ENCODE measurements around the gene RTN4RL2. TPM values are rescaled to one million over a fixed set of nuclear protein-coding genes. Genes with fewer than 3 reads are reported as not detected.
"Not testable (repeated sequence)": the region's sequence is repeated elsewhere in the genome, so short reads cannot be mapped to it uniquely, and the experiment has no call there.

Gene RTN4RL2
- total RNA-seq, 2 experiments from 2014 or later = 0.35 to 0.50 TPM

DNA sequence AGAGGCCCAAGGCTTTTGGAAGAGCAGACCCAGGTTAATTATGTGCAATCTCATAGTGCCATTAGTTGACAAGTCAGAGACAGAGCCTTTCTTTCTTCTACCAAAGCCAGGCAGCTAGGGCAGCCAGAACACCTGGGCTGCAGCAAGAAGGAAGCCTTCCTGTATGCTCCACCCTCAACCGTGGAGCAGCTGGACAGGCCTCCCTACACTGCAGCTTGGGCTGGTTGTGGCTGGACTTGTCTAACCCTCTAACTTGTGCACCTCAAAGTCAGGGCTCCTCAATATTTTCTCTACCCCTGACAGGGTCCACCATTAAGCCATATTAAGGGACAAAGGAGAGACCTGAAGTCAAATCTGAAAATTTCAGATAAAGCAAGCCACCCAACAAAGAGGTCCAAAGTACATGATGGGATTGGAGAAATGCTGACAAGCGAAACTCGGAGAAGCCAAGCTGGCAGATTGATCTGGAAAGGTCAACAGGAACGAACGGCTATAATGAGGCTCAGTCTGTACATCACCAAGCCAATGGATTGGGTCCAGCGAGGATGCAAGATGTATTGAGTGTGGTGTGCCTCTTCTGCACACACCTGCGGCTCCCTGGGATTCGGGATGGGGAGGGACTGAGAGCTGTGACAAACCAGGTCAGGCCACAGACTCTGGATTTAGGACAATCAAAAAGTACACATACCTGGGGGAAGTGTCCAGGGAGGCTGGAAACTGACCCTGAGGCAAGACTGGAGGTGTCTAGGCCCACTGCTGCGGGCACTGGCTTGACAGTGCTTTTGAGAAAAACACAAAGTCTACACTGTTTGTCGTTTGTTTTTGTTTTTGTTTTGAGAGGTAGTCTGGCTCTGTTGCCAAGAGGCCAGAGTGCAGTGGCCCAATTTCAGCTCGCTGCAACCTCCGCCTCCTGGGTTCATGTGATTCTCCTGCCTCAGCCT lies 21.7 kb upstream of the RTN4RL2 start:
- DNase-seq = no peak
- Mint-ChIP-seq H3K27me3 (peaks cover 5% of the 10 kb centered on the region), H3K4me1 (no peaks in the 10 kb centered on the region), H3K27ac (no peak overlapping the region), H3K4me3 (no peak overlapping the region), H3K36me3 (ENCODE audit: low read depth) (no peaks in the 10 kb centered on the region), H3K9me3 (no peaks in the 10 kb centered on the region)
- POLR2A ChIA-PET = no interaction called here
- CTCF ChIA-PET = interaction anchor here (2.7 kb wide), 1 partner anchor 20 kb away, joined by 16 read pairs; the partner anchor contains the start of gene RTN4RL2

DNA sequence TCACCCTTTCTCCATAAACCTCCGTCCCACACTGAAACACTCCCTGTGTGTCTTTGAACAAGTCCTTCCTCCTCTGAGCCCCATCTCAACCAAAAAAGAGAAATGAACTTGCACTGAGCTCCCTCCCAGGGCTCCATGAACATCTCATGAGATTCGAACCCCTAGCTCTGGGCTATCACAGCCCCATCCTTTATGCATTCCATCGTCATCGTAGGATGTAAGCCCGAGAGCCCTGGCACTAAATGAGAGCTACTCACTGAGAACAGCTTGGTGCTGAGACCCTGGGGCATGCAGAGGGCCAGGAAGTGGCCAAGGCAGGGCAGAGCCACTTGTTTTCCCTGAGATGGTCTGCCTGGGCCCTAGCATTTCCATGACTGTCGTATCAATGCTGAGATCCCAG lies 20.5 kb upstream of the RTN4RL2 start:
- ChIA-PET POLR2A (no interaction called here), CTCF (interaction anchor here (1.0 kb wide), 1 partner anchor 12 kb away, joined by 3 read pairs; the partner anchor contains the start of gene SLC43A3)
- Mint-ChIP-seq H3K27ac (no peak overlapping the region), H3K4me1 (no peaks in the 10 kb centered on the region), H3K36me3 (ENCODE audit: low read depth) (no peaks in the 10 kb centered on the region), H3K4me3 (no peak overlapping the region), H3K9me3 (no peaks in the 10 kb centered on the region), H3K27me3 (peaks cover 6% of the 10 kb centered on the region)
- no peak for DNase-seq

DNA sequence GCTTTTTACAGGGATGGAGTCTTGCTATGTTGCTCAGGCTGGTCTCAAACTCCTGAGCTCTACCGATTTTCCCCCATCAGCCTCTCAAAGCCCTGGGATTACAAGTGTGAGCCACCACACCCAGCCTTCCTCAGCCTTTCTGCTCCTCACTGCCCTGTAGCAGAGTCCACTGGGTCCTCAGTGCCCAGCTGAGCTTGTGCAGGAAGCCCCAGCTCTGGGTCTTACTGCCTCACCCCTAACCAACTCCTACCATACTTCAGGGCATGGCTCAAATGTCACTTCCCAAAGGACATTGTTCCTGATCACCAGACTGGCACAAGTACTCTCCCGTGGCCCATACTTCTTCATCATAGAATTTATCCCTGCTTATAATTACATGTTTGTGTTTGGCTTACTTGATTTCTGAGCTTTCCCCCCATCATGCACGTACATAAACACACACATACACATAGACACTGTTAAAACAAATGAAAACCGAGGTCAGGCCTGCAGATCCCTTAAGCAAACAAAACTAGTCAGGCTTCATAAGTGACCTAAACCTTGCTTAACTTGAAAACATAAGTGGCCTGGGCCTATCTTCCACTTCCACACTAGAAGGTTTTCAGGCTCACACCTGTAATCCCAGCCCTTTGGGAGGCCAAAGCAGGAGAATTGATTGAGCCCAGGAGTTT lies 19.4 kb upstream of the RTN4RL2 start:
- POLR2A ChIA-PET = no interaction called here
- peaks cover 6% of the 10 kb centered on the region for H3K27me3 Mint-ChIP-seq

GRCh38 chr11:57444362-57445121 lies 15.8 kb upstream of the RTN4RL2 start:
- POLR2A ChIA-PET = no interaction called here
- Mint-ChIP-seq H3K4me3 (no peak overlapping the region), H3K27ac (no peak overlapping the region), H3K9me3 (no peaks in the 10 kb centered on the region), H3K27me3 (peaks cover 16% of the 10 kb centered on the region), H3K4me1 (no peaks in the 10 kb centered on the region), H3K36me3 (ENCODE audit: low read depth) (no peaks in the 10 kb centered on the region)
- CTCF ChIA-PET = interaction anchor here (2.7 kb wide), 1 partner anchor 13 kb away, joined by 20 read pairs; no protein-coding TSS in a partner anchor
- DNase-seq = no peak

More for the DNA sequence above, 19.4 kb upstream of the RTN4RL2 start:
- Mint-ChIP-seq H3K4me3 (no peak overlapping the region), H3K36me3 (ENCODE audit: low read depth) (no peaks in the 10 kb centered on the region), H3K4me1 (no peaks in the 10 kb centered on the region), H3K9me3 (no peaks in the 10 kb centered on the region), H3K27ac (no peak overlapping the region)
- CTCF ChIA-PET = interaction anchor here (2.7 kb wide), 1 partner anchor 53 kb away, joined by 11 read pairs; no protein-coding TSS in a partner anchor
- DNase-seq = no peak

- H3K4me1 Mint-ChIP-seq; H3K27ac Mint-ChIP-seq; H3K36me3 Mint-ChIP-seq (ENCODE audit: low read depth); H3K9me3 Mint-ChIP-seq; H3K4me3 Mint-ChIP-seq; DNase-seq; POLR2A ChIA-PET: not testable (repeated sequence)
- CTCF ChIA-PET = interaction anchor here (2.7 kb wide), 1 partner anchor 12 kb away, joined by 20 read pairs; no protein-coding TSS in a partner anchor
- H3K27me3 Mint-ChIP-seq = peaks cover 16% of the 10 kb centered on the region
Observed at GRCh38 chr11:57445122-57445394, 15.3 kb upstream of the RTN4RL2 start.

GRCh38 chr11:57446055-57446454 lies 14.3 kb upstream of the RTN4RL2 start:
- ChIA-PET CTCF (interaction anchor here (1.4 to 4.3 kb wide), 3 partner anchors 9 to 47 kb away, joined by 4 to 24 read pairs (median 7); no protein-coding TSS in a partner anchor), POLR2A (no interaction called here)
- no peak for DNase-seq
- no peaks in the 10 kb centered on the region for H3K36me3 Mint-ChIP-seq (ENCODE audit: low read depth)
- H3K4me3 Mint-ChIP-seq = no peak overlapping the region
- H3K27ac Mint-ChIP-seq = no peak overlapping the region
- H3K27me3 Mint-ChIP-seq = peaks cover 19% of the 10 kb centered on the region
- no peaks in the 10 kb centered on the region for H3K9me3 Mint-ChIP-seq
- H3K4me1 Mint-ChIP-seq = no peaks in the 10 kb centered on the region

DNA sequence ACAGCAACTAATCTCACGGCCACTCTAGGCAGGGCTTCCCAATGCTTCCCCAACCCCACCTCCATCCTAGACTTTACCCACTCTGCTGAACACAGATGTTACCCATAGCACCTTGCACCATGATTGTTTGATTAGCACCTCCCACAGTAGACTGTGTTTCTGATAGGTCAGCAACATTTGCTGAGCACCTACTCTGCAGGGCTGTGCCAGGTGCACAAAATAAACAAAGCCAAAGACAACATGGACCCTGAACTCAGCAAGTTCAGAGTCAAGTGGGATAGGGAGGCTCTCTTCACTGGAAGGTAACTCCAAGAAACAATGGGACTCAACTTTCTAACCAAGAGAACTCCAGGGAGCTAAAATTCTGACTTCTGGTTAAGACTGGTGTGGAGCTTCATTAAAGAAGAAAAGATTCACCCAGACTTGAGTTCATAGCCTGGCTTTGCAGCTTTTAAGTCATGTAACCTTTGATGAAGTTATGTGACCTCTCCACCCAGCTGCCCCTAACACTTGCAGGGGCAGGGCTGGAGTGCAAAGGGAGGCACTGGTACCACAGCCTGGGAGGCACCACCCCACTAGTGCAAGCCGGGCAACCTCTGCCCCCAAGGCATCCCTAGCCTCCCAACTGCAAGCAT lies 6.7 kb upstream of the RTN4RL2 start:
- POLR2A ChIA-PET = no interaction called here
- H3K9me3 Mint-ChIP-seq = no peaks in the 10 kb centered on the region
- H3K4me3 Mint-ChIP-seq = no peak overlapping the region
- CTCF ChIA-PET = interaction anchor here (1.8 to 7.7 kb wide), 2 partner anchors 40 to 74 kb away, joined by 4 to 102 read pairs; partner anchors contain the start of gene TIMM10
- peaks cover 25% of the 10 kb centered on the region for H3K27me3 Mint-ChIP-seq
- H3K27ac Mint-ChIP-seq = no peak overlapping the region
- DNase-seq = no peak
- H3K4me1 Mint-ChIP-seq = peaks cover 12% of the 10 kb centered on the region
- H3K36me3 Mint-ChIP-seq (ENCODE audit: low read depth) = no peaks in the 10 kb centered on the region

- Mint-ChIP-seq H3K27me3 (peaks cover 42% of the 10 kb centered on the region), H3K9me3 (no peaks in the 10 kb centered on the region), H3K27ac (no peak overlapping the region), H3K36me3 (ENCODE audit: low read depth) (no peaks in the 10 kb centered on the region), H3K4me3 (peak overlapping the region; percentile 34), H3K4me1 (peaks cover 32% of the 10 kb centered on the region)
- ChIA-PET POLR2A (interaction anchor here (1.2 kb wide), 1 partner anchor 29 kb away, joined by 4 read pairs; no protein-coding TSS in a partner anchor), CTCF (interaction anchor here (0.7 to 7.7 kb wide), 42 partner anchors 9 to 200 kb away, joined by 3 to 102 read pairs (median 6); partner anchors contain the start of genes P2RX3, SLC43A1, SLC43A3 and SSRP1)
- DNase-seq = peak; percentile 75
Observed at GRCh38 chr11:57456960-57457642, 3.2 kb upstream of the RTN4RL2 start.

GRCh38 chr11:57457643-57458023 lies 2.7 kb upstream of the RTN4RL2 start:
- Mint-ChIP-seq H3K27ac (no peak overlapping the region), H3K4me3 (peak overlapping the region; percentile 34), H3K9me3 (no peaks in the 10 kb centered on the region), H3K27me3 (peaks cover 46% of the 10 kb centered on the region), H3K4me1 (peaks cover 32% of the 10 kb centered on the region), H3K36me3 (ENCODE audit: low read depth) (no peaks in the 10 kb centered on the region)
- ChIA-PET POLR2A (interaction anchor here (0.6 to 1.2 kb wide), 4 partner anchors 30 to 72 kb away, joined by 3 to 5 read pairs (median 4); no protein-coding TSS in a partner anchor), CTCF (interaction anchor here (0.6 to 7.7 kb wide), 41 partner anchors 10 to 257 kb away, joined by 3 to 102 read pairs (median 7); partner anchors contain the start of genes SLC43A1, SLC43A3, SSRP1 and TIMM10)
- no peak for DNase-seq

DNA sequence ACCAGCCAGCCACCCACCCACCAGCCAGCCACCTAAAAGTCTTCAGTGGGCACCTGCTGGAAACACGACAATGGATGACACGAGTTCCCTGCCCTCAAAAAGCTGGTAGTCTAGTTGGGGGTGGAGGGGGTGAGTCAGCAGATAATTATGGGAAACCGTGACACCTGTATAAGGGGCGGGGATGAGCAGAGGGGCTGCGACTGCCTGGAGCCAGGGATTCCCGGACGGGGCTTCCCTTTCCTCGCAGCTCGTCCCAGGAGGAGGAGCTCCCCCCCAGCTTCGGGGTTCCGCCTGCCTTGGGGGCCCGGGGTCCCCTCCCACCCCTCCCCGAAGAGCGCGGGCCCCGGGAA lies 2.3 kb upstream of the RTN4RL2 start:
- Mint-ChIP-seq H3K9me3 (no peaks in the 10 kb centered on the region), H3K27ac (no peak overlapping the region), H3K4me1 (peaks cover 32% of the 10 kb centered on the region), H3K4me3 (peak overlapping the region; percentile 8), H3K36me3 (ENCODE audit: low read depth) (no peaks in the 10 kb centered on the region), H3K27me3 (peaks cover 50% of the 10 kb centered on the region)
- no peak for DNase-seq
- ChIA-PET POLR2A (interaction anchor here (0.6 to 0.8 kb wide), 3 partner anchors 30 to 71 kb away, joined by 3 to 5 read pairs (median 3); no protein-coding TSS in a partner anchor), CTCF (interaction anchor here (0.6 to 7.7 kb wide), 44 partner anchors 10 to 256 kb away, joined by 3 to 102 read pairs (median 6); partner anchors contain the start of genes SLC43A1, SLC43A3, SSRP1 and TIMM10)

DNA sequence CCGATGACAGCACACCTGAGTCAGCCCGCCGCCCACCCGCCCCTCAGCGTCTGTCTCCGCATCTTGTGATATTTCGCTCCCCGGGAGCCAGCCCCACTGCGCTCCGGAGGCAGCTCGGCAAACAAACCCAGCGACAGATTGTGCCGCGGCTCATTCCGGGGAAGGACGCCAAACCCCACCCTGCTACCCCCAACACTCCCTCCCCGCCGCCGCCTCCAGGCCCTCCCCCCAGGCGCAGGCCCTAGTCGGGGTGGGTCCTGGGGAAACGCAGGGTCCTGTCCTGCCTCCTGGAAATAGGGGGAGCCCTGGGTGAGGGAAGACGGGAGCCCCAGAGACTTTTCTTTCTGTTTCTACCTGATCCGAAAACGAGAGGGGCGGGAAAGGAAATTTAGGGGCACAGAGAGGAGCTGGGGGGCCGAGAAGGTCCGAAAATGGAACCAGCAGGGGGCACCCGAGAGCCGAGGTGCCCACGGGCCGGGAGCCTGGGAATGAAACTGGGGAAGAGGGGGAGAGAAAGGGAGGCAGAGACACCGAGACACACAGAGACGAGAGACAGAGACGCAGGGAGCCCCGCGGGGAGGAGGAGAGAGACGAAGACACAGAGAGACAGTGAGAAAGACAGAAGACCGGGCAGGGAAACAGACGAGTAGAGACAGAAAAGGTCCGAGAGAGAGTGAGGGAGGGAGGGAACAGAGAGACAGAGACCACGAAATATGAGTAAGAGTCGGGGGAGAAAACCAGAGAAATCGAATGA lies 1.7 kb upstream of the RTN4RL2 start:
- H3K27me3 Mint-ChIP-seq = peaks cover 49% of the 10 kb centered on the region

More for the DNA sequence above, 1.7 kb upstream of the RTN4RL2 start:
- ChIA-PET CTCF (interaction anchor here (0.6 to 7.7 kb wide), 38 partner anchors 11 to 256 kb away, joined by 3 to 102 read pairs (median 8); partner anchors contain the start of genes SLC43A1, SLC43A3, SSRP1 and TIMM10), POLR2A (interaction anchor here (0.6 to 0.8 kb wide), 3 partner anchors 31 to 71 kb away, joined by 3 to 5 read pairs (median 3); no protein-coding TSS in a partner anchor)
- Mint-ChIP-seq H3K9me3 (no peaks in the 10 kb centered on the region), H3K4me3 (peak overlapping the region; percentile 70), H3K36me3 (ENCODE audit: low read depth) (no peaks in the 10 kb centered on the region), H3K4me1 (peaks cover 32% of the 10 kb centered on the region), H3K27ac (no peak overlapping the region)
- no peak for DNase-seq

Measured in activated CD4-positive, alpha-beta memory T cell treated with anti-CD3 and anti-CD28 coated beads, Interleukin-2, amount 10 ng/mL, durations not matched to agents 7 days and 5 days (primary cell).